T-helper 2 cell (primary cell): Measurements from ENCODE around the gene RAP1A.

ENCODE experiments used
- DNase-seq, 5 experiments: peaks; one replicate each; pipeline versions ENCODE4 v3.0.0 to v3.0.0-alpha.2; 2012 to 2022
- total RNA-seq, 2 donors: gene quantifications; one replicate each; lab custom pipeline; 2026; lab: John Stamatoyannopoulos, UW

RAP1A gene
- 49.9 to 50.6 reads per million in 2 donors for total RNA-seq

DNA sequence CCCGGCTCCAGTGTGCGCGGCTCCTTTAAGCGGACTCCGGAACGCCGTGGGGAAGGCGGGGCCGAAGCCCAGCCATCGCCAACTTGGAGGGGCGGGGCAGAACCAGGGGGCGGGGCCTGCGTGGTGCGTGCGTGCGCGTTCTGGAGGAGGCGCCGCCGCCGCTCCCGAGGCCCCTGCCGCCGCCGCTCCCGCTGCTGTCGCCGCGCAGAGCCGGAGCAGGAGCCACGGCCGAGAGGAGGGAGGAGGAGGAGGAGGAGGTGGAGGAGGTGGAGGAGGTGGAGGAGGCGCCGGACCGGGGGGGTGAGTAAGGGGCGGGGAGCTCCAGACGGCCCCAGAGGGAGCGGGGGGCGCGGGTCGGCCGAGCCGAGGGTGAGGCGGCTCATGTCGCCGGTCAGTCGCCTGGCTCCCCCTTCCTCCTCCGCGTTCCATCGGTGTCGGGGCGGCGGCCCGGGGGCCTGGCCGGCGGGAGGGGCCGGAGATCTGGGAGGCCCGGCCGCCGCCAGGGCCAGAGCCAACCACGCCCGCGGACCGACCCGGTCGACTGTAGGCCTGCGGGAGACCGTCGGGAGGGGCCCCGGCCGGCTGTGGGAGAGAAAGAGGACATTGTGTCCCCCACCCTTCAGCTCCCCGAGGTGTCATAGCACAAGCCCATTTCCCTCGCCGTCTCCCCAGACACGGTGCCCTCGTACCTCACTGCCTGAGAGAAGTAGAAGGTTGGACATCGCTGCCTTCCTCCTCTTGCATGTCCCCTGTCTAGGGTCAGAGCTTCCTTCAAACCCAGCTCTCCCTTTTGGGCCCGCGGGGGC lies at the start of gene RAP1A:
TSS of gene RAP1A (plus strand) at position 155 of the 806 bp plus-strand sequence. CDS start 71,572 bp downstream, outside the sequence.
- DNase-seq: peak; percentile 80 to 96 (median 94)

DNA sequence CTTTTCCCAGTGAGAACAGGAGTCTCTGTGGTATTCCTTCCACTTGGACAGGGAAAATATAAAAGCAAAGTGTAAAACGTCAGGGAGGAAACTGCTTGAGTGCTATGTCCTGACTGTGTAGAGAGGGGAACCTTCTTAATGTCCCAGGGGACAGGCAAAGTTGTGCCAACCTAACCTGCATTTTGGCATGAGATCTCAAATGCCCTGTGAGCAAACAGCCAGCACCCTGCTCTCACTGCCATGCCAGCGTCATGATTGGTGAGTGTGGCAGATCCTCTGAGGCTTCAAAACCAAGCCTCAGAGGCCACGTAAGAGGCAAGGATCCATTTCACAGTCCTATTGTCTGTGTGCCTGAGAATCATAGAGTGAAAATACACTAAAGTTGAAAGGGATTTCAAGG lies 49.7 kb upstream of the RAP1A start:
- DNase-seq: no peak

DNA sequence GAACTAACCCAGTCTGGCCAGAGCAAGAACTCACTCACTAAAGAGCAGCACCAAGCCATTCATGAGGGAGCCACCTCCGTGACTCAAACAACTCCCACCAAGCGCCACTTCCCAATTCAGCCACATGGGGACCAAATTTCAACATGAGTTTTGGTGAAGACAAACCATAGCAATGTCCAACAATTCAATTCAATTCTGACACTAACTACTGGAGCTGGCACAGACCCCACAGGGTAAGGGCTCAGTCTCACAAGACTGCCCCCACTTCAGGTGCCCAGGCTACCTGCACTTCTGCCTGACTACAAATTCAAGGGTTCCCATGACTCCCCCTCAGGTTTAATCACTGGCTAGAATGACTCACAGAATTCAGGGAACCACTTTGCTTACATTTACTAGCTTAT lies 48.8 kb upstream of the RAP1A start:
- DNase-seq: peak in 4 of 5 experiments; percentile 4 to 41 (median 11)

DNA sequence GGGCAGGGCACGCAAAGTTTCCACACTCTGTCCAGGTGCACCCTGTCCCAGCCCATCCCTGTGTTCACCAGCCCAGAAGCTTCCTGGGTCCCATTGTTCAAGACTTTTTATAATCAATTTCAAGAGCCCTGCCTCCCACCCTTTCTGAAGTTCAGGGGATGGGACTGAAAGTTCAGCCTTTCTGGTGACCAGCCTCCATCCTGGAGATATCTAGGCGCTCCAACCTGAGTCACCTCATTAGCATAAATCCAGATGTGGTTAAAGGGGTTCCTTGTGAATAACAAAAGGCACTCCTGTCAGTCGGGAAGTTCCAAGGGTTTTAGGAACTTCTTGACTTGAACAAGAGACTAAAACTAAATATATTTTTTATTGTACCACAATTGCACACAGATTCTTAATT lies 48.4 kb upstream of the RAP1A start:
- no peak for DNase-seq

DNA sequence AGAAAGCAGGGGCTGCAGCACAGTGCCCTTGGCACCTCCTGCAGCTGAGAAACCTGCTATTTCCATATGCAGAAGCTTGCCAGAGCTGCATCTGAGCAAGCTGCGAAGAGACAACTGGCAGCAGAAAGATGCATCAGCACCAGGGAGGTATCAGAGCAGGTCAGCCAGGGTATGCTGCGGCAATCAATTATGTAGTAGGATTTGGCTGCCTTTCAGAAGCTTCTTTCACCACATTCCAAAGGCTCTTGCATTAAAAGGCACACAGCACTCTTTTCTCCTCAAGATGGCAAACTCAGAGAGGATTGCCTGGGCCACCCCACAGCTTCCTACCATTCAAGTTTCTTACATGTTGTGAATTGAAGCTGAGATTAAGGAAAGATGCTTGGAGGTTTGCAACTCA lies 47.6 kb upstream of the RAP1A start:
- DNase-seq: no peak

DNA sequence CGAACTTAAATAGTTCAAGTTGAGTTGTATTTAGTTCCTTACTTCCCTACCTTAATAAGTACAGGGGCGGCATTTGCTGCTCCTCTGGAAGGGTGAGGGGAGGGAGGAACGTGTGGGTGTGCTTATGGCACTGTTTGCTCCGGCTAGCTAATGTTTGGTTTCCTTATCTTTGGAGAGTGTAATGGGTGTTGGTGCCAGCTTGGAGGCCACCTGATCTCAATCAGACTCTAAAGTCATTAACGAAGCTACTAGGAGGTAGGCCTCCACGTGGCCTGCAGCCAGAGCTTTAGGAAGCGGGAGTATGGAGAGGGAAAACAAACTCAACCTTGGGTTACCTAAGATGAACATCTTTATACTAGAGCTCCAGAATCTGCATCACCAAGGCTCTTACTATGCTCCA lies 43.0 kb upstream of the RAP1A start:
- no peak for DNase-seq

DNA sequence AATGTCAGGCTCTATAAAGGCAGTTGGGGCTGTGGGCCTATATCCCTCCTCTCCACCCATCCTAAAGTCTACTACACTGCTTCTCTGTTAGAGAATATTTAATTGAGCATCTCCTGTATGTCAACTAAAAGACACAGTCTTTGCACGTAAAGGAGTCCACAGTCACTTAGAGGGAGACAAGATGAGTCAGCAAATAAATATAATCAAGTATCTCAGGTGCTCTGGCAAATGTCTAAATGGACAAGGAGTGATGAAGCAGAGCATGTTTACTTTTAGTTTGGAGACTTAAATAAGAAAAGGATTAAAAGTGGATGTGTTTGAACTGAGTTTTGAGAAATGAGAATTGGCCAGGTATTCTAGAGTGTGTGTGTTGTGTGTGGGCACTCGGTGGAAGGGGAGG lies 41.8 kb upstream of the RAP1A start:
- no peak for DNase-seq

DNA sequence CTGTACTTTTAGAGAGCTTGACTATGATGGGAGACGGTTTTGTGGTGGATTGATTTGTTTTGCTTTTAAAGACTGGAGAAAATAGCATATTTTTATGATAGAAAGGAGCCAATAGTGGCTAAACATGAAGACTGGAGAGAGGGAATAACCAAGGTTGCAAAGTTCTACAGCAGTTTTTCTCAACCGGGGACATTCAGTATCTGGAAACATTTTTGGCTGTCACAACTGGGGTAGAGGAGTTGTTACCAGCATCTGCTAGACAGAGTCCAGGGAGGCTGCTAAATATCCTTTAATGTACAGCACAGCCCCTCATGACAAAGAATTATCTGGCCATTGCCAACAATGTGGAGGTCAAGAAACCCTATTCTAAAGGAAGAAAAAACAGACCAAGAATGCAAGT lies 38.4 kb upstream of the RAP1A start:
- no peak for DNase-seq

DNA sequence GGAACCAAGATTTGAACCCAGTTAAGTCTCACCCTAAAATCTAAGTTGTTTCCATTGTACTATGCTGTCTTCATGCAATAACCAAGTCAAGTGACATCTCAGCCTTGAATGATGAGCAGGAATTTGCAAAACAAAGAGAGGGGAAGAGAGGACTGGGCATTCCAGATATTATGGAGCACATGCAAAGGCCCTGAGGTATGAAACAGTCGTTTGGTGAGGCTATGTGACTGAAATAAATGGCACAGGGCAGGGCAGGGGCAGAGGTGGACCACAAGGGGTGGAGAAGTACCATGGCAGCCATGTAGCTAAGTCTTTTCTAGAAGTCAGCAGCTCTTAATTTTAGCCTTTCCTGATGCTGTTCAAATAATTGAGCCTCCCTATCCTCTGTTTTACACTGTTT lies 37.6 kb upstream of the RAP1A start:
- DNase-seq: no peak

DNA sequence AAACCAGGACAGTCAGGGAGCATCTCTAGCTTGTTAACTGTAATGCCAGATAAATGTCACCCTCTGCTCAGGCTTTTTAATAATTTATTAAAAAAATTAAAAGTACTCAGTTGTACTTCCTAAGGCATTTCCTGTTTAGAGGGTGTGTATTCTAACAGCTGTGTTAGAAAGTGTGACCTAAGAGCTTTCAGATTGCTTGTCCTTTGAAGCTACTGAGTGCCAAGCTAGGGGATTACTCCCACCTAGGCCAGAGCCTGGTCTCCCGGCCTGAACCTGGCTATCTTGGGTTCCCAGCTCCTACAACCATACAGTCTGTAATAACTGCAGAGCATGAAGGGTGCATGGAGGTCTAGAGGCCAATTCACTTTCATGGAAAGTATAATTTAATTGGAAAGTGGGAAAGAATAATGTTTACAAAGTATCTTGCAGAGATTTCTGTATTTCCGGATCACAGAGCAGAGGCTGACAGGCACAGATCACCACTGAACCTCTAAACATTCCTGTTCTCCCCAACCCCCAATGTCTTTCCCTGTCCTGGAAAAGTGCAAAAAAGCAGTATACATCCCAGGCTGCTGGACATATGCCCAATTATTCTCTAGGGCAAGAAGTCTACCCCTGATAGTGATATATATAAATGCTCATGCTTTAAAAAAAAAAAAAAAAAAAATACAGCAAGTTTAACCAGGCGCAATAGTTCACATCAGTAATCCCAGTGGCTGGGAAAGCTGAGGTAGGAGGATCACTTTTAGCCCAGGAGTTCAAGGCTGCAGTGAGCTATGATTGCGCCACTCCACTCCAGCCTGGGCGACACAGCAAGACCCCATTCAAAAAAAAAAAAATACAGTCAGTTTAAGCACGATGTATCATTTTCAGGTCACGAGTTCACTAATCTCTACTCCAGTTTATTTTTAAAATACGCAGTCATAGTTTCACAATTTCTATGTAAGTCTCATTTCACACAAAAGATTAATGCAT lies 36.7 kb upstream of the RAP1A start:
- peak in 1 of 5 experiments; percentile 43 for DNase-seq

DNA sequence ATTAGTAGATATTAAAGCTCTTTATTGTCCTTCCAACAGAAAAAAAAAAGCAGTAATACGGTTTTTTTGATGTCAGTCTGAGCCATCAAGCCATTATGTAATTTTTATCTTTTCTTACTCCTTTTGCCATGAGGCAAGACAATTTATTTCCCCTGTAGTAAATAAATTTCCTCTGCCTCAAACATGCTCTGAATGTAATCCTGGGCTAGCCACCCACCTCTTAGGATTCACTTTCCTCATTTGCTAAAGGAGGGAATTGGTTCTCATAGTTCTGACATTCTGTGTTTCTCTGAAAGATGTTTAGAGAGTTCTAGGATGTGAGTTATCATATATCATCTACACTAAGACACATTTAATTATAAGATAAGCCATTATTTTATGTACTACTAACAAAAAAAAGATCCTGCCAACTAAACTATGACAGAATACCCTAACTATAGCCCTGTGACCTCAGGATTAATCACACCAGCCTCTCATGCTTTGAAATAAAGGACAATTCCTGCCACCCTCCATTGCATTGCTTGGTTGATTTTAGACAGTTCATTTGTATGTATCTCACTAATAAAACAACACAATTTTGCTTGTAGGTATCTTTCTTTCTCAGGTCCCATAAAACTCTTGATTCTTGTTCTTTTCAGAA lies 34.0 kb upstream of the RAP1A start:
- DNase-seq: no peak

DNA sequence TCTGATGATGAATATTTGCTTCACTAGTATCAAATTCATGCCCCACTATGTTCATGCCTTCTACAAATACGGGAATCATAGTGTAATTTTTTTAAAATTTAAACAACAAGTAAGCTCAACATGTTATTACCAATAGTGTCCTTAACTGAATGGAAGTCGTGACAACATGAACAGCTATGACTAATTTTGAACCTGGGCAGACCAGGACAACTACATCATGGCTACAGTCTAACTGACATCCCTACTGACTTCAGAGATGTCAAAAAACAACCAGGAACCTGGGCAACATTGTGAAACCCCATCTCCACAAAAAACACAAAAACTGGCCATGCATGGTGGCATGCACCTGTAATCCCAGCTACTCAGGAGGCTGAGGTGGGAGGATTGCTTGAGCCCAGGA lies 33.5 kb upstream of the RAP1A start:
- DNase-seq: peak in 1 of 5 experiments; percentile 24

DNA sequence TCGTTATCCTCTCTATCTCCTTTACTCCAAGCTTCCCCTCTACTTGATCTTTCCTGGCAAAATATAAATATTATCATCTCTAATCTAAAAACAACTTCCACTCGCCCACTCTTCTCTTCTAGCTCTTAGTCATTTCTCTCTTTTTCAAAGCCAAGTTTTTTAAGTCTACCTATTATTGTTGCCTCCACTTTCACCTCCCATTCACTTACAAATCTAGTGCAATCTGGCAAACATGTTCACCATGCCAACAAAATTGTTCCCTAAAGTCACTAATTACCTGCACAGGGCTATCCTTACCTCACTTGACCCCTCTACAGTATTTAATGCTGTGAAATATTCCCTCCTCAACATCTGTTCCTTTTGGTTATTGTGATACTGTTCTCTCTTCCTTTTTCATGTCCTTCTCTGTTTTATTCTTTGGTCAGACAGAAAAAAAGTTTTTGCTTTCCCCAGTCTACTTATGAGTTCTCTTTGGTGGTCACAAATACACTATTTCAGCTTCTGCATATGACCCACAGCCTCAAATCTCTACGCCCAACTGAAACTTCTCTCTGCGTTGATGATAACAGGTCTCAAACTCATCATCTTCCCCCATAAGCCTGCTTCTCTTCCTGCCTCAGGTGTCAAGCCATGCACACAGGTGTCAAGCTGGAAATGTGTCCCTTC lies 31.9 kb upstream of the RAP1A start:
- DNase-seq: peak in 1 of 5 experiments; percentile 46

DNA sequence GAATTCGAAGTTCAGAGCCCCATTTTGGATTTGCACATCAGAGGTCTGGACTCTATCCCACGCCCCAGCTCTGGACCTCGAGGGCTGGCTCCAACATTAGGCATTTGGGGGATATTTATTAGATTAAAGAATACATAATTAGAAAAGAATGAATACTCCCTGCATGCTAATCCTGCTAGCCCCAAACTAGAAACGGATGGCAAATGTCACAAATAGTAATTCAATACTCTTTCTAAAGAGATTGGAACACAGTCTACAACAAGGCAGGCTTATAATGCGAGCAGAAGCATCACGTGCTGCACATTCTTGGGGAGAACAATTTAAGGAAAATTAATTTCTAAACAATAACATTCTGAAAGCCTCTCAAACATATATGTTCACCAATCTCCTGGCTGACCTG lies 27.7 kb upstream of the RAP1A start:
- no peak for DNase-seq

DNA sequence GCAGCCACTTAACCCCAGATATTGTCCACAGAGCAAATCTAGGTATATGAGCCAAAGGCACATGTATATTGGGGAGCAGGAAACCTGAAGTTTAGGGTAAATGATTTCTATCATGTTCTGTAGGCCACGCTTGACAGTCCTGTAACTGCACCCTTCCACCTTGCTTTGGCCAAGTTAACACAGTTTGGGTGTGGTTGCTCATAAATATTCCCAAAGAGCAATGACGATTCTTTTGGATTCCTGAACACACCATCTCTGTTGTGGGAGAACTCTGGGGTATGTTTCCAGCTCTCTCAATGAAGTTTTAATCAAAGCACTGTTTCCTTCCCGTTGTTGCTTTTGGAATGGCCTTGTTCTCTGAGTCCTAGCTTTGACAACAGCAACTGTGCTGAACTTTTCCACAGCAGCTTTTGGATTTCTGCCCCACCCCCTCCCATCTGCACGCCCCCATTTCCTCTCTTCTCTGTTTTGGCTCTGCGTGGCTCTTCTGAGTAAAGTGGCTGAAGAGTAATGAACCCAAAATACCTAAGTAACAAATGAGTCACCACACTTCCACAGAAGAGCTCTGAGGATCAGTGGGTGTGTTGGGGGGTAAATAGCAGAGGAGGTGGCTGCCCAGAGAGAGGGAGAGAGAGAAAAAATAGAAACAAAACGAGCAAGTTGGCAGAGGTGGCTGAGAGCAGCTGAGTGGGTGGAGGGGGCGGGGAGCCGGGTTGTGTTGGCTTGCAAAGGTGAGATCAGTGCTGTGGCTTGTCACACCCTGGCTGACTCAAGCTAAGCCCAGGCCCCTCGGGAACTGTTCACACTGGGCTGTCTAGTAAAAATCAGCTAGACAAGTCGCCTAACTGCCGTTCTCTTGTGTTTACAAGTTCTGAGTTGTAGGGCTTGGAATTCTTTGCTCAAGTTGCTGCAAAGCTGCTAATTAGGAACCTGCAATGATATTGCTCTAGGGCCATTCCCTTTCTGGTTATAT lies 26.9 kb upstream of the RAP1A start:
- DNase-seq: peak; percentile 27 to 100 (median 85)

DNA sequence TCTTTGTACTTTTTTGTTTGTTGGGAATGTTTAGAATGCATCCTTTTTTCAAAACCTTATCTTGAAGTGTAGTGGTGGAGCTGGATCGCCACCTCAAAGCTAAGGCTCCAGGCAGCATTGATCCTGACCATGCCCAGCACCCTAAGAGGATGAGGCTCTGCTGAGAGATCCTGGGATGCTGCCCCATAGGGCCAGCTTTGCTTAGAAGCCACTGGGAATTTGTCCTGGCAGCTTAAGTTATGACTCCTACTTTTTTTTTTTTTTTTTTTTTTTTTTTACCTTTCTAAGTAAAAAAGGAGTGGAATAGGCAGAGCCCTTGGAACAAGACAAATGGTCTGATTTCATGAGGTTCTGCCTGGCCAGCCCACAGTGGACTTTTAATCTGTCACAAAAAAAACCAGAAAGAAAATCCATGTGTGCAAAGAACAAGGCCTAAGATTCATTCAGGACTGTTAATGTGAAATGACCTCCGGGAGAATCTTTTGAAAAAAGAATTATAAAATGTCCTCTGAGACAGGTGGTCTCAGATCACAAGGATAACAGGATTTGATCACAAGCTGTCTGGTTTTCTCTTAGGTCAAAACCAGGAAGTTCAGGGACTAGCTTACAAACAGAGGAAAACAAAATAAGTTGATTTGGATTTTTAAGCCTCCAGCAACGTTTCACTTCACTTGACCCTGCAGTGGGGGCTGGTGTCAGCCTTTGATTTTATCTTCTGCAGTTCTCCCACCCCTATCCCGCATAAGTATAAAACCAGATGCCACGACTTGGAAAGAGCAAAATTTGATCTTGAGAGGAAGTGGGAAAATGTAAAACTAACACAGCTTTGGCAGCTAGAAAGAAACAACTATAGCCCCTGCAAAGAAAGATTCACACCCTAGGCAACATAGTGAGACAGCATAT lies 25.9 kb upstream of the RAP1A start:
- DNase-seq: no peak

DNA sequence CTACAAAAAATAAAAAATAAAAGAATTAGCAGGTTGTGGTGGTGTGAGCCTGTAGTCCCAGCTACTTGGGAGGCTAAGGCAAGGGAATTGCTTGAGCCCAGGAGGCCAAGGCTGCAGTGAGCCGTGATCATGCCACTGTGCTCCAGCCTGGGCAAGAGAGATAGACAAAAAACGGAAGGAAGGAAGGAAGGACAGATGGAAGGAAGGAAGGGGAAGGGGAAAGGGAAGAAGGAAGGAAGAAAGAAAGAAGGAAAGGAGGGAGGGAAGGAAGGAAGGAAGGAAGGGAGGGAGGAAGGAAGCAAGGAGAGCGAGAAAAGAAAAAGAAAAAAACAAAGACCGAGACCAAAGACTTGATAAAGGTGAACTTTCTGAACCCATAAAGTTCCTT lies 25.3 kb upstream of the RAP1A start:
- no peak for DNase-seq

DNA sequence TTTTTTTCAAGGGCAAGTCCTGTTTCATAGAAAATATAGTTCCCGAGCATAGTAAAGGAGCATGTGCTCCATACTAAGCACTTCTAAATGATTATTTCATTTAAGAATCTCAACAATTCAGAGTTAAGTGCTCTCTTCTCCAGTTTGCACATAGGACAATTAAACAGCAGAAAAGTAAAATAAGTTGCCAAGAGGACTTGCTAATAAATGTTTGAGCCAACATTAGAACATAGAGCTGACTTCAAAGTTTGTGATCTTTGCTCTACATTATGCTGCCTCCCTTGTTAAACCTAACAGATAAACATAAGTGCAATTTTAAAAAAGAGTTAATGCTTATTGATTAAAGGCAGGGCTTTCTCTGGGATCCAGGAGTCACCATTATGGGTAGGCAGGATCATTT lies 23.8 kb upstream of the RAP1A start:
- DNase-seq: no peak

DNA sequence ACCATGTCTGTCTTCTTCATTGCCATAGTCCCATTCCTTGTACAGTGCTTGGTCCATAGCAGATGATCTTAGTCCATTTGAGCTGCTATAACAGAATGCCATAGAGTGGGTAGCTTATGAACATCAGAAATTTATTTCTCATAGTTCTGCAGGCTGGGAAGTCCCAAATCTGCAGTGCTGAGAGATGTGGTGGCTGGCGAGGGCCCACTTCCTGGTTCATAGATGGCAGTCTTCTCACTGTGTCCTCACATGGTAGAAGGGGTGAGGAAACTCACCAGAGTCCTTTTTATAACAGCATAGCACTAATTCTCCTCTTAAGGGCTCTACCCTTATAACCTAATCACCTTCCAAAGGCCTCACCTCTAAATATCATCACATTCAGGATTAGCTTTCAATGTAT lies 23.1 kb upstream of the RAP1A start:
- peak in 4 of 5 experiments; percentile 21 to 89 (median 56) for DNase-seq

DNA sequence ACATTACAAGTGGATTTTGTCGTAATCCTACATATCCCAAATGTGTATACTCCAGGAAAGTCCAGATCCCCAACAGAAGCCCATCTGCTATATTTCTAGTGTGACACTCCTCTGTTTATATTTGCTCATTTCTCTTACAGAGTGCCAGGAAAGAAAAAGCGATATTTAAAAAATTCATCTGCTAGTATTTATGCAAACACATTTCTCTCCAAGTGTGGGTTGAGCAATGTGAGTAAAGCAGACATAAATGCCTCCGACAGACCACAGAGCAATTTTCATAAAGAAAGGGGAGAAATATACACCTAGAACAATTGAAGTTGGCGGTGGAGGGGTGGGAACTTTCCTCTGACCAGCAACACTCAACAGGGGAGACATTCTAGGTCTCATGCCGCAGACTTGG lies 22.2 kb upstream of the RAP1A start:
- DNase-seq: peak in 1 of 5 experiments; percentile 49
